KBM-7 (cell line): ENCODE data around the gene HNRNPR.
A peak's percentile ranks its signal among the peaks of the same experiment; 100 is the strongest.

Source experiments
- DNase-seq: peaks from one replicate; pipeline ENCODE4 v3.0.0-alpha.2; 2015
- in situ Hi-C: fragments of 300-500 bp; cut with MboI; formaldehyde crosslinking; loops from 2 replicates; pipeline ENCODE4 v1.14.3; 2020; ENCODE audit warnings: low sequenced_read_pairs, low pct_unique_long_range_greater_than_20kb, mixed read lengths

HNRNPR gene

GRCh38 chr1:23370330-23370708 lies 26.2 kb upstream of the HNRNPR start:
- in situ Hi-C loops: no loop called here

GRCh38 chr1:23369335-23370013 lies 25.4 kb upstream of the HNRNPR start, which contains the start of gene ZNF436:
ZNF436 (minus strand) TSS chr1:23369836; CDS start chr1:23368005, 1,831 bp downstream.
- peak; percentile 89 for DNase-seq
- in situ Hi-C loops: no loop called here

More at GRCh38 chr1:23370330-23370708, 26.2 kb upstream of the HNRNPR start:
- no peak for DNase-seq

GRCh38 chr1:23368562-23369334 lies 24.7 kb upstream of the HNRNPR start:
- peak; percentile 90 for DNase-seq
- in situ Hi-C loops: no loop called here

- peak; percentile 99 for DNase-seq
- in situ Hi-C loops: no loop called here
Observed at GRCh38 chr1:23367791-23368561, 23.9 kb upstream of the HNRNPR start.

- in situ Hi-C loops: no loop called here
- no peak for DNase-seq
Observed at GRCh38 chr1:23367451-23367790, 23.3 kb upstream of the HNRNPR start.

GRCh38 chr1:23366598-23366997 lies 22.5 kb upstream of the HNRNPR start:
- in situ Hi-C loops: no loop called here

GRCh38 chr1:23366146-23366545 lies 22.1 kb upstream of the HNRNPR start:
- no peak for DNase-seq
- in situ Hi-C loops: no loop called here

More at GRCh38 chr1:23366598-23366997, 22.5 kb upstream of the HNRNPR start:
- no peak for DNase-seq

- DNase-seq: no peak
- in situ Hi-C loops: no loop called here
Observed at GRCh38 chr1:23362218-23362713, 18.2 kb upstream of the HNRNPR start.

- in situ Hi-C loops: no loop called here
- no peak for DNase-seq
Observed at GRCh38 chr1:23358310-23358875, 14.3 kb upstream of the HNRNPR start.

- in situ Hi-C loops: no loop called here
Observed at GRCh38 chr1:23357138-23357908, 13.2 kb upstream of the HNRNPR start.

GRCh38 chr1:23356471-23357137 lies 12.5 kb upstream of the HNRNPR start:
- in situ Hi-C loops: no loop called here

More at GRCh38 chr1:23357138-23357908, 13.2 kb upstream of the HNRNPR start:
- no peak for DNase-seq

GRCh38 chr1:23354245-23354644 lies 10.2 kb upstream of the HNRNPR start:
- DNase-seq: peak; percentile 25

More at GRCh38 chr1:23356471-23357137, 12.5 kb upstream of the HNRNPR start:
- DNase-seq: no peak

GRCh38 chr1:23352096-23352695 lies 8.1 kb upstream of the HNRNPR start:
- DNase-seq: no peak
- in situ Hi-C loops: no loop called here

More at GRCh38 chr1:23354245-23354644, 10.2 kb upstream of the HNRNPR start:
- in situ Hi-C loops: no loop called here

- DNase-seq: no peak
- in situ Hi-C loops: no loop called here
Observed at GRCh38 chr1:23345920-23346319, 1.8 kb upstream of the HNRNPR start.

- in situ Hi-C loops: no loop called here
- peak; percentile 70 for DNase-seq
Observed at GRCh38 chr1:23344987-23345472, 946 bp upstream of the HNRNPR start.

GRCh38 chr1:23343221-23344110 lies 618 bp downstream of the HNRNPR start:
- in situ Hi-C loops: no loop called here

More at GRCh38 chr1:23343221-23344110, 618 bp downstream of the HNRNPR start:
- DNase-seq: peak; percentile 45
